SK-N-DZ (cell line): Measurements from ENCODE around the gene DDX3X.
"Not testable (repeated sequence)": the region's sequence is repeated elsewhere in the genome, so short reads cannot be mapped to it uniquely, and the experiment has no call there.

Experiments used
- DNase-seq: peaks from one replicate; pipeline ENCODE4 v3.0.0-alpha.2; 2015; ENCODE audit warnings: low spot score

The DDX3X gene

DNA sequence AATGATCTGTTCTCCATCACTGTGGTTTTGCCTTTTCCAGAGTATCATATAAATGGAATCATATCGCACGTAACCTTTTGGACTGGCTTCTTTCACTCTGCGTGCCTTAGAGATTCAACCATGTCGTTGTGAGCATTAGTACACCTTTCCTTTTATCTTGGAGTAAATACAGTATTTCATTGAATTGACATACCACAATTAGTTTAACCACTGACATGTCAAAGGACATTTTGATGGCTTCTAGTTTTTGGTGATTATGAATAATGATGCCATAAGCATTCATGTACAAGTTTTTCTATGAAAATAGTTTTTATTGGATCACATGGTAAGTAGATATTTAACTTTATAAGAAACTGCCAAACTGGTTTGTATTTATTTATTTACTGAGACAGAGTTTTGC is 35.2 kb downstream of the DDX3X start:
- DNase-seq: no peak

DNA sequence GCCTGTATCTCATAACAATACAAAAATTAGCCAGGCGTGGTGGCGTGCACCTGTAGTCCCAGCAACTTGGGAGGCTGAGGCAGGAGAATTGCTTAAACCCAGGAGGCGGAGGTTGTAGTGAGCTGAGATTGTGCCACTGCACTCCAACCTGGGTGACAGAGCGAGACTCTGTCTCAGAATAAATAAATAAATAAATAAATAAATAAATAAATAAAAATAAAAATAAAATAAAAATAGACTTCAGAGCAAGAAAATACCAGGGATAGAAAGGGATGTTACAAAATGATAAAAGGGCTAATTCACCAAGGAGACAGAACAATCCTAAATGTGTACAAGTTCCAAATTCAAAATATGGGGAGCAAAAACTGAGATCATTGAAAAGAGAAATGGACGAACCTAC is 37.6 kb downstream of the DDX3X start:
- DNase-seq: not testable (repeated sequence)

DNA sequence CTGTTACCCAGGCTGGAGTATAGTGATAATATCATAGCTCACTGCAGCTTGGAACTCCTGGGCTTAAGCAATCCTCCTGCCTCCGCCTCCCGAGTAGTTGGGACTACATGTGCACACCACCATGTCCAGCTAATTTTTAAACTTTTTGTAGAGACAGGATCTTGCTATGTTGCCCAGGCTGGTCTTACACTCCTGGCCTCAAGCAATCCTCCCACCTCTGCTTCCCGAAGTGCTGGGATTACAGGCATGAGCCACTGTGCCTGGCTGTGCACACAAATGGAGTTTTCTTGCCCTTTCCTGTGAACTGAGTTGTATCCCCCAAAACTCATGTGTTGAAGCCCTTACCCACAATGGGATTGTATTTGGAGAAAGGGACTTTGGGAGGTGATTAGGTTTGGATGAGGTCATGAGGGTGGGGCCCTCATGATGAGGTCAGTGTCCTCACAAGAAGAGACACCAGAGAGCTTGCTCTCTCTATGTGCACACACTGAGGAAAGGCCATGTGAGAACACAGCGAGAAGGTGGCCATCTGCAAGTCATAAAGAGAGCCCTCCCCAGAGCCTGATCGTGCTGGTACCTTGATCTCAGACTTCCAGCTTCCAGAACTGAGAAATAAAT is 40.1 kb downstream of the DDX3X start:
- DNase-seq: no peak

DNA sequence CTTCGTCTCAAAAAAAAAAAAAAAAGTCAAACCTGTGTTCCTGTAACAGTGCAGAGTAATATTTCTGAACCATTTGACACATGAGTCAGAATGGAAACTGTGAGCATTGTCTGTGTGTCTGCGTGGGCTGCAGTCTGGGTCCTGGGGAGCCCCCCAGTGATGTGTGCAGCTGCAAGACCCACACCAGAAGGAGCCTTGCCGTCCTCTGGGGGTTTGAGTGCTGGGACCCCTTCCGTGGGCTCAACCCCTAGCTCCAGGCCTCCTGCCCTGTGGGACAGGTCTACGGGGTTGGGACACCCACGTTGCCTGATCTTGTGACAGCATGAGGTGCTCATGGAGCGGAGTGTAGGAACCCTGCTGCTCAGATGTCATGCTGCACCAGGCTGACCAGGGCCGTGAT is 43.7 kb downstream of the DDX3X start:
- DNase-seq: no peak

DNA sequence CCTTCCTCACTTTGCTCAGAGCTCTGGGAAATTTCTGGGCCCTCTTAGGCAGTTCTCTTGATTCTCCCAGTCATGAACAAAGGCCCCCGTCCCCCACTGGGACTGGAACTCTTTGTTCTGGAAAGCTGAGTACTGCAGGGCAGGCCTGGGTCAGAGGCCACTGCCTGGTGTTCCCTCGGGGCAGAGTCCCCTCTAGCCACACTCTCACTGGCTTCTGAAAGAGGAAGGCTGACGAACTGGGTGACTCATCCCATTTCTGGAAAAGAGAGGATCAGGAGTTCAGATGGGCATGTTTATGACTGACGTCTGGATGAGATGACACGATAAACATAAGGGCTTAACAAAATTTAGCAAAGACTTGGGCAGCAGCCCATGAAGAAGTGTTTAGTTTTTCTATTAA is 47.7 kb downstream of the DDX3X start:
- no peak for DNase-seq

DNA sequence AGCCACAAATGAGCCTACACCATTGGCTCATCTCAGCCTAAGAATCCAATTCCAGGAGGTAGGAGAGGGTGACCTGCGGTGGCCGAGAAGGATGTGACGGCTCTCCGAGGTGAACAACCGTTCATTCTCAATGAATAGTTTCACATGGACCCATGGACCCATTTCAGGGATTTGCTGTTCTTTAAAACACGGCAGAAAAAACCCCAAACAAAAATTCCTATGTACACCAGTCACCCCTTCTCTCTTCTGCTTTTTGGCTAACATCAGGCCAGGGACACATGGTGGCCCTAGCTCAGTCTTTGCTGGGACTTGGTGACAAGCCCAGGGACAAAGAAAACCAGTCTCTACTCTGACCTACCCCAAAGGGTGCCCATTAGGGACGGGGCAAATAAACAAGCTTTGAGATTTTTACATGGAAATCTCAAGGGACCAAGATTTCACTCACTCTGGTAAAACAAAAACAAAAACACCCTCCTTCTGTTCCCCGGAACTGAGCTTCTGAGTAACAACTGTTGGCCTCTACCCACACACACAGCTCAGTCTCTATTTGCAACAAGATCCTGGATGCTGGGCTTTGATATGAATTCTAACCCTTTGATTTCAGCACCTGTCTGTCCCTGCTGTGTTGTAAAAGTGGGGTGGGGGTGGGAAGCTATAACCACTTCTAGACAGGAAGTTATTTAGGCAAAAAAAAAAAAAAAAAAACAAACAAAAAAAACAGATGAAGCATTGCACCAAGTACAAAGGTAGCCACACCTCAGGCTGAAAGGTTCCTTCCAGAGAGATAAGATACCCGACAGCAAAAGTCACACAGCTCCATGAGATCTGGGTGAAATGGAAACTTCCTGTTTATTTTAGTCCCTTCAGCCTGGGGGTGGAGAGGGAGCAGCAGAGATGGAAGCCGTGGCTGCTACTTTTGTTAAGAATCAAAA is 49.0 kb downstream of the DDX3X start:
- no peak for DNase-seq

DNA sequence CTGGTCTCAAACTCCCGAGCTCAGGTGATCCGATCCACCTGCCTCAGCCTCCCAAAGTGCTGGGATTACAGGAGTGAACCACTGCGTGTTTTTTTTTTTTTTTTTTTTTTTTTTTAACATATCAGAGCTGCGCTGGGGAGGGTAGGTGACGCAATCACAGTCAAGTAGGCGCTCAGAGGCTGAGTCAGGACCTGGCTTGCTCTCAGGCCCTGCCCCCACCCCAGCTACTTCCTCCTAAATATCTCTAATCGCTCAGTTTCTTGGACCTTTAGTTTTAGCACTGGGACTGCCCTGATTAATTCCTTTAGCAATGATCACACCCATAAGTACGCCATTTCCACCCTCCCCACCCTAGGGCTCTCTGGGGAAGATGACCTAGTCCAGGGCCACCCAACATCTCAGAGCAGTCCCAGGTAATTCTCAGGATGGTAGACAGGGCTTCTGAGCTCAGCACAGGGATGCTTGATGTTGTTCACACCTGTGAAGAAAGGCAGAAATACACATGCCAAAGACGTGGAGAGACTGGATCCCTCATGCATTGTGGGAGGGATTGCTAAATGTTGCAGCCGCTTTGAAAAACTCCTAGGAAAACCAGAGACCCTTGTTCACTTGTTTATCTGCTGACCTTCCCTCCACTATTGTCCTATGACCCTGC is 50.2 kb downstream of the DDX3X start:
- DNase-seq: no peak

DNA sequence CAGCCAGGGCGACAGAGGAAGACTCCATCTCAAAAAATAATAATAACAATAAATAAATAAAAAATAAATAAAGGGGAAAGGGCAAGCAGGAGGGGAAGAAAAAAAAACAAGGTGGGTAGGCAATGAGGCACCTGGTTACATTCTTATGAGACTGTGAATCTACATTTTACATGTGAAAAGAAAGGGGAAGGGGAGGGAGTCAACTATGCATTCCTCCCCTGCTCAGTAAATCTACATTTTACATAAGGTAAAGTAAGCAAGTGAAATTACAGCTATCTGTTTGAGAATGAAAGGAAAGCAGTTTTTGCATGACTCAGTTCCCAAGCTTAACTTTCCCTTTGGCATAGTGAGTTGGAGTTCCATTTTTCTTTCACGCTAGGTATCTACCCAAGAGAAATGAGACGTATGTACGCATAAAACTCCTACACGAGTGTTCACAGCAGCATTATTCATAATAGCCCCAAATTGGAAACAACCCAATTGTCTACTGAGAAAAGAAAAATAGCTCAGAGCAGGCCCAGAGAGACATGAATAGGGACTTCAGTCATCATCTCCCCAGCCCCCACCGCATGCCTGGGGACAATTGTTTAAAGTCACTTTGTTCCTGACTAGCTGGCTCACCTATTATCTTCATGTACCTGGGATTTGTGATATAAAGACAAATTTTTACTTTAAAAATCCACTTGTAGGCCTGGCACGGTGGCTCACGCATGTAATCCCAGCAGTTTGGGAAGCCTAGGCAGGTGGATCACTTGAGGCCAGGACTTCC is 52.4 kb downstream of the DDX3X start:
- DNase-seq: no peak

DNA sequence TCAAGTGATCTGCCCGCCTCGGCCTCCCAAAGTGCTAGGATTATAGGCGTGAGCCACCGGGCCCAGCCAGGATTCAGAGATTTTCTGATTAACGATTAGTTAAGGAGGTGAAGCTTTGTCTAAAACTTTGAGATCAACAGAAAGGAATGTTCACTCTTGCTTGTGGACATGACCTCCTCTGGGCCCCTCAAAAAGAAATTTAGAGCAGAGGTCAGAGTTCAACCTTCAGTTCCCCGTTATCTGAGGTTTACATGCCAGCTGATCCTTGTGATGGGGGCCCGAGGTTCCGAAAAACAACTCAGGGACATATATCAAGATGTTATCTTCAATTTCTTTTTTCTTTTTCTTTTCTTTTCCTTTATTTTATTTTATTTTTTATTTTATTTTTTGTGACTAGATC is 54.6 kb downstream of the DDX3X start:
- no peak for DNase-seq

DNA sequence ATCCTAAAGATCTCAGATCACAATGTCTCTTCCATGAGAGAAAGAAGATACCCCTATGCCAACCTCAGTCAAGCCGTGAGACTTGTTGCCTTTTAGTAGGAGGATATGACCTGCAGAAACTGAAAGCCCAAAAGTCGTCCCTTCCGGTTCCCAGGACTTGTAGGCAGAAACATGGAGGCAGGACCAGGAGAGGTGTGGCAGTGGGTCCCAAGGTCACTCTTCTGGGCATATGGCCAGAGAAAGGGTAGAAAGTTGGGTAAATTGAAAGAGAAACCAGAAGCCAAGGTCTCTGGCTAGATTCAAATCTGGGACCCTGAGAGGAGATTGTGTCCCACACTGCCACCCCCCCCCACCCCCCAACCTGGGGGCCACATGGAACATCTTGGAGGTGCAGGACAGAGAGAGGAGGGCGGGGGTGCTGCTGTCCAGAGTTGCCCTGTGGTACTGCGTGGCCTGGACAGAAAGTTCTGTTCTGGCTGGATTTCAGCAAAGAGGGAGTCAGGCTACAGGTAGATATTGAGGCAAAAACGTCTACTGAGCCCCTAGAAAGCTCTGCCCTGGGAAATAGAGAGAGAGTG is 55.4 kb downstream of the DDX3X start:
- no peak for DNase-seq

DNA sequence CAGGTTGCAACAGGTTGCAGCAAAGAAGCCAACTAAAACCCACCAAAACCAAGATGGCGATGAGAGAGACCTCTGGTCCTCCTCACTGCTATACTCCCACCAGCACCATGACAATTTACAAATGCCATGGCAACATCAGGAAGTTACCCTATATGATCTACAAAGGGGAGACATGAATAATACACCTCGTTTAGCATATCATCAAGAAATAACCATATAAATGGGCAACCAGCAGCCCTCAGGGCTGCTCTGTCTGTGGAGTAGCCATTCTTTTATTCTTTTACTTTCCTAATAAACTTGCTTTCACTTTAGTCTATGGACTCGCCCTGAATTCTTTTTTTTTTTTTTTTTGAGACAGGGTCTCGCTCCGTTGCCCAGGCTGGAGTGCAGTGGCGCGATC is 56.6 kb downstream of the DDX3X start:
- not testable (repeated sequence) for DNase-seq

DNA sequence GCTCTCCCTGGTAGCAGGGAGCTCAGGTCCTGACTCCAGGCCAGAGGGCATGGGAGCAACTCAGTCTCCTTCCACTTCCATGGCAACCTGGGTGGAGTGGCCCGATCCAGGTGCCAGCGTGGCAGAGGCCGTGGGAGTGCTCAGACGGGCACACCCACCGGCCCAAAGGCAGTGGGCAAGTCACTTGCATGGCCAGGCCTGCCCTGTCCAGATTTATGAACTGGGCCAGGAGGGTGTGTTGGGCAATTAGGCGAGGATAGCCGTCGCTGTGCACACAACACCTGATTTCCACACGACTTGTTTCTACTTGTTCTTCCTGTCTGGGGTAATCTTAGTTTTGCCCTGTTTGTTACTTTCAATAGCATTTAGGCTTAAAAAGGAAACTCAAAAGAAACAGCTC is 57.6 kb downstream of the DDX3X start:
- no peak for DNase-seq

DNA sequence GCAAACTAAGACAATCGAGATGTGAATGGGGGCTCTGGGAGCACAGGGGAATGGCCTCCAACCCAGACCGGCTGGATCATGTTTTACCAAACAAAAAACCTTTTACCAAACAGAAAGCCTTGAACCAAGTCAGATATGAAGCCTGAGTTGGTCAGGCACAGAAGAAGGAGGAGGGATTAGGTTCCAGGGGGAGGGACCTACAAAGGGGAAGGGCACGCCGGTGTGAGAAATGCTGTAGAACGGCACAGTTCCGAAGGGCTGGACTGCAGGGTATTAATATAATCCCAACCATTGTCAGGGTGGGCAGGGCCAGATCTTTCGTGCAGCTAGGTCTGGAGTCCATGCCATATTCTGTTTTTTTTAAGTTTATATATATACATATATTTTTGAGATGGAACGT is 60.3 kb downstream of the DDX3X start:
- DNase-seq: no peak

DNA sequence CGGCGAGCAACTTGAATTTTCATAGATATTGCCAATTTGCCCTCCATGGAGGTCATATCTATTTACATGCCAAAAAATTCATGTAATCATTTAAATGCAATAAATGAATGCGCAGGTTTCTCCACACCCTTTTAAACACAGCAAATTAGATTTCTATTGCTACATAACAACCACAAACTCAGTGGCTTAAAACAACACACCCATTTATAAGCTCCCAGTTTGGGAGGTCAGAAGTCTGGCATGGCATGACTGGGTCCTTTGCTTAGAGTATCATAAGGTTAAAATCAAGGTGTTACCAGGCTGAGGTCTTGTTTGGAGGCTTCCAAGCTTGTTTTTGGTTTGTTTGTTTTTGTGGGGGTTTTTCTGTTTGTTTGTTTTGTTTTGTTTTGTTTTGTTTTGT is 63.3 kb downstream of the DDX3X start:
- no peak for DNase-seq

DNA sequence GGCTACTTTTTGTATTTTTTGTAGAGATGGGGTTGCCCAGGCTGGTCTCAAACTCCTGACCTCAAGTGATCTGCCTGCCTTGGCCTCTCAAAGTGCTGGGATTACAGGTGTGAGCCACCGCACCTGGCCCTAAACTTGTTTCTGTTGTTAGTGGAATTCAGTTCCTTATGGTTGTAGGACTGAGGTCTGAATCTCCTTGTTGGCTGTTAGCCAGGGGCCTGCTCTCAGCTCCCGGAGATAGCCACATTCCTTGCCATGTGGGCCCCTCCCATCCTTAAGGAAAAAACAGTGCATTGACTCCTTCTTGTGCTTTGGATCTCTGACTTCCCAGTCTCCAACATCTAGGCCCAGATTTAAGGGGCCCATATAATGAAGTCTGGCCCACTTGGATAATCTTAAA is 63.8 kb downstream of the DDX3X start:
- DNase-seq: no peak

DNA sequence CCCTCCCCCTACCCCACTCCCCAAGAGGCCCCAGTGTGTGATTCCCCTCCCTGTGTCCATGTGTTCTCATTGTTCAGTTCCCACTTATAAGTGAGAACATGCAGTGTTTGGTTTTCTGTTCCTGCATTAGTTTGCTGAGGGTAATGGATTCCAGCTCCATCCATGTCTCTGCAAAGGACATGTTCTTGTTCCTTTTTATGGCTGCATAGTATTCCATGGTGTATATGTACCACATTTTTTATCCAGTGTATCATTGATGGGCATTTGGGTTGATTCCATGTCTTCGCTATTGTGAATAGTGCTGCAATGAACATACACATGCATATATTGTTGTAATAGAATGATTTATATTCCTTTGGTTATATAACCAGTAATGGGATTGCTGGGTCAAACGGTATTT is 68.6 kb downstream of the DDX3X start:
- not testable (repeated sequence) for DNase-seq

DNA sequence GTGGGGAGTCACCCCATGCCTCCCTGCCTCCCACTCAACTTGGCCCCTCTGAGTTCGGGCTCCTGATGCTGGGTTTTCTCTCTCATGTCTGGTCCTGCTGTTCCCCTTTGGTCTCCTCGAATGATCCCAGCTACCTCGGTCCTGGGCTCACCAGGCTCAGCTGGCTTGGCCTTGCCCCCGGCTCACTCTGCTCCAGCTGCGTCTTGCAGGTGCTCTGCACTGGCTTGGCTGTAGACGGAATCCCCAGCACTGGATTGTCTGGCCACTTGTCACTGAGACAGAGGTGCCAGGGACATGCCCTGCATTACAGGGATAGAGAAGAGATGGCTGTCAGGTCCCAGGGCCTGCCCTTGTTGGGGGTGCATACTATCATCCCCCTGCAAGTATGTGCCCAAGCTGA is 71.6 kb downstream of the DDX3X start:
- DNase-seq: no peak

DNA sequence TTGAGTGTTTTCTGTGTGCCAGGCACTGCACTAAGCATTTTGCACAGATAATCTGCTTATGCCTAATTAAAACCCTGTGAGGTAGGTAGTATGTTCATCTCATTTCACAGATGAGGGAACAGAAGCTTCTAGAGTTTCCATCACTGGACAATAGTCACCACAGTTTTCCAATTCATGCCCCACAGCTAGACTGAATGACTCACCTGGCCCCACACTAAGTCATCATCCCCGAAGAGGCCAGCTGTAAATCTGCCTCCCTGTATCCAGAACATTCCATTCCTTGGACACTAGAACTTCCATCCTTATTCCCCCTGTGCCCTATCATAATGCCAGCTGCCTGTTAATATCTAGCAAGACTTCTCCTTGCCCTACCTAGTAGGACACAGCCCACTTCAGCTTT is 72.2 kb downstream of the DDX3X start:
- DNase-seq: no peak

DNA sequence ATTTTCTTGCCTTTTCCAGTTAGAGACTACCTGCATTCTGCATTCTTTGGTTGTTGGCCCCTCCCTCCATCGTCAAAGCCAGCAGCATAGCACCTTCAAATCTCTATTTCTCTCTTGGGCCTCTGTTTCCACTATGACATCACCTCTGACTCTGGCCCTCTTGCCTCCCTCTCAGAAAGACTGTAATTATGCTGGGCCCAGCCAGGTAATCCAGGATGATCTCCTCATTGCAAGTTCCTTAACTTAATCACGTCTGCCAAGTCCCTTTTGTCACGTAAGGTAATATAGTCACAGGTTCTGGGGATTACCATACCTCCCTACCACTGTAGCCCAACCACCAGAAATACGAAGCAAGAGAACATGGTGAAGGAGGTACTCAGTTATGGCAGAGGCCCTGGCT is 73.9 kb downstream of the DDX3X start:
- DNase-seq: no peak

DNA sequence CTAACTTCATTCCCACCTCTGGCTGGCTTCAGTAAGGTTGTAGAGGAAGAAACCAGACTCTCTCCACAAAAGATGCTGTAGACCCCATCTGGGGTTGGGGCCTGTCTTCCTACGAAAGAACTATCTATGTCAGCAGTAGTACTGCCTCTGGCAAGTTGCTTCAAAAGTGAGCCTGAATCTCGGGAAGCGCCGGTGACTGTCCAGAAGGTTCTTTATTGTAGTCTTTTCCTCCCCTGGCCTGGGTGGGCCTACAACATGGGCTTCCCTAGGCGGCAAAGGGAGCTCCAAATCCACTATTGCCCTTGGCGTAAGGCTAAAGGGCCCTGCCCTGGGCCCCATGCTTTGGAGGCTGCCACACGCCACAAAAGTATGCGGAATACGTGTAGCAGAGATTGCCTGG is 74.6 kb downstream of the DDX3X start:
- no peak for DNase-seq

DNA sequence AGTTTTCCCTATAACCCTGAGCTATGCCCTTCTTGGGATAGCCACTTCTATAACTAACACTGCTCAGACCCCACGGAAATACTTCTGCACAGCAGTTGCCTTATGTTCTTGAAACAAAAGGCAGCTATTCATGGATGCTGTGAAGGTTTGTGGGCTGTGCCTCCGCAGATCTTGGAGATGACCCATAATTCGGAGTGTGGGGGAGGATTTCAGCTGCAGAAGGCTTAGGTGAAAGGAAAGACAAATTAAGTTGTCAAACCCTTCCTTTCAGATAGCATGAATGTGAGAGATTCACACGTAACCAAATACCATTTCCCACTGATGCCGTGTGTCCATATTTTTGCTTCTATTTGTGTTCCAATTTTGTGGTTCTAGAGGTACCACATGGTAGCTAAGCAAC is 75.0 kb downstream of the DDX3X start:
- no peak for DNase-seq

DNA sequence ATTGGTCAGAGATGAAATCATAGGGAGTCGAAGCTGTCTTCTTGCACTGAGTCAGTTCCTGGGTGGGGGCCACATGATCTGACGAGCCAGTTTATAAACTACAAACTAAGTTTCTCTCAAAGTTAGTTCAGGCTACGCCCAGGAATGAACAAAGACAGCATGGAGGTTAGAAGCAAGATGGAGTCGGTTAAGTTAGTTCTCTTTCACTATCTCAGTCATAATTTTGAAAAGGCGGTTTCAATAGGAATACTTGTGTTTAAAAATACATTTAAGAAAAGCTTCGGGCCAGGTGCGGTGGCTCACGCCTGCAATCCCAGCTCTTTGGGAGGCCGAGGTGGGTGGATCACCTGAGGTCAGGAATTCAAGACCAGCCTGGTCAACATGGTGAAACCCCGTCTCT is 77.3 kb downstream of the DDX3X start:
- DNase-seq: not testable (repeated sequence)
